H1 (cell line): ENCODE measurements around the gene DYNLL2. TPM values are rescaled to one million over a fixed set of nuclear protein-coding genes. Genes with fewer than 3 reads are reported as not detected.

Experiments
- CTCF ChIA-PET: fragments of 300-600 bp; sonication (Branson Sonifier 250); formaldehyde crosslinking; loops from one replicate; lab custom pipeline; 2021; ENCODE audit not compliant: partially characterized antibody; lab: Charles Lee
- POLR2A ChIA-PET: fragments of 300-600 bp; sonication (Branson Sonifier 250); formaldehyde crosslinking; loops from one replicate; lab custom pipeline; 2021; ENCODE audit warnings: inconsistent platforms; ENCODE audit not compliant: partially characterized antibody; lab: Charles Lee
- DNase-seq, 2 experiments: peaks; one replicate each; pipeline versions ENCODE4 v3.0.0 to v3.0.0-alpha.2; 2010 to 2022; ENCODE audit warnings: low spot score in 2 of 2, low read depth in 1 of 2, mixed read lengths in 1 of 2
- FAIRE-seq: peaks from 2 replicates; lab custom pipeline; 2011; peaks lifted over from hg19 to GRCh38; lab: Jason Lieb, UNC
- H2AFZ ChIP-seq: 2 replicates; pipeline ENCODE4 v1.8.1; 2012; ENCODE audit warnings: low read length, inconsistent platforms
- H2AK5ac ChIP-seq: 2 replicates; pipeline ENCODE4 v1.6.1; 2013; ENCODE audit warnings: low read depth, low read length
- H2BK120ac ChIP-seq: replicated peaks from 2 replicates; pipeline ENCODE3; 2013; ENCODE audit warnings: low read depth, low read length, inconsistent platforms
- H2BK12ac ChIP-seq: 2 replicates; pipeline ENCODE4 v1.6.1; 2013; ENCODE audit warnings: low read depth, low read length
- H2BK15ac ChIP-seq: 2 replicates; pipeline ENCODE4 v1.6.1; 2013; ENCODE audit warnings: low read length
- H2BK20ac ChIP-seq: 2 replicates; pipeline ENCODE4 v1.6.1; 2013; ENCODE audit warnings: low read length
- H2BK5ac ChIP-seq: 2 replicates; pipeline ENCODE4 v1.6.1; 2013; ENCODE audit warnings: low read depth, low read length
- H3K14ac ChIP-seq: 2 replicates; pipeline ENCODE4 v1.6.1; 2013; ENCODE audit warnings: inconsistent platforms; ENCODE audit not compliant: insufficient read length
- H3K18ac ChIP-seq: 2 replicates; pipeline ENCODE4 v1.6.1; 2013; ENCODE audit warnings: low read length; ENCODE audit errors: extremely low read depth
- H3K23ac ChIP-seq: 2 replicates; pipeline ENCODE4 v1.6.1; 2013; ENCODE audit warnings: inconsistent platforms; ENCODE audit not compliant: insufficient read length
- H3K23me2 ChIP-seq: 2 replicates; pipeline ENCODE4 v1.6.1; 2013; ENCODE audit warnings: low read depth, low read length
- H3K27ac ChIP-seq: 2 replicates; pipeline ENCODE4 v1.6.1; 2011; ENCODE audit warnings: low read depth, low read length, inconsistent platforms
- H3K27me3 ChIP-seq, 4 experiments: replicated peaks in 1 of 4; 1 replicate in 1 of 4; 2 replicates in 3 of 4; pipeline versions ENCODE4 v1.6.1 to v1.8.1; 2011 to 2013; ENCODE audit warnings: low read length in 3 of 4, mild to moderate bottlenecking in 3 of 4, inconsistent platforms in 2 of 4, mixed read lengths in 2 of 4, moderate library complexity in 1 of 4; ENCODE audit not compliant: control insufficient read depth in 3 of 4, insufficient read depth in 3 of 4; ENCODE audit errors: extremely low read depth in 1 of 4
- H3K36me3 ChIP-seq, 4 experiments: 2 replicates each; pipeline versions ENCODE4 v1.6.1 to v1.8.1; 2011 to 2013; ENCODE audit warnings: mild to moderate bottlenecking in 4 of 4, low read length in 3 of 4, moderate library complexity in 2 of 4, control low read depth in 1 of 4, inconsistent platforms in 1 of 4; ENCODE audit not compliant: insufficient read depth in 4 of 4, control insufficient read depth in 2 of 4
- H3K4ac ChIP-seq: replicated peaks from 2 replicates; pipeline ENCODE3; 2013; ENCODE audit warnings: low read length, low read depth, mixed read lengths, inconsistent platforms; ENCODE audit not compliant: insufficient read length
- H3K4me1 ChIP-seq, 4 experiments: replicated peaks in 1 of 4; 1 replicate in 1 of 4; 2 replicates in 3 of 4; pipeline versions ENCODE4 v1.6.1 to v1.8.1; 2011 to 2013; ENCODE audit warnings: low read length in 3 of 4, inconsistent platforms in 2 of 4, mixed read lengths in 1 of 4; ENCODE audit not compliant: insufficient read depth in 4 of 4, control insufficient read depth in 3 of 4
- H3K4me2 ChIP-seq, 2 experiments: 2 replicates each; pipeline versions ENCODE4 v1.6.1 to v1.8.1; 2011 to 2013; ENCODE audit warnings: low read depth in 2 of 2, low read length in 2 of 2, control low read depth in 1 of 2, inconsistent platforms in 1 of 2, mild to moderate bottlenecking in 1 of 2; ENCODE audit not compliant: insufficient read depth in 1 of 2
- H3K4me3 ChIP-seq, 4 experiments: fragments of 200-600, 300-600 bp in 1 of 4; sonication (generic), shearing (Covaris generic), sonication (Bioruptor Twin) in 1 of 4; 2 replicates each; pipeline versions ENCODE4 v1.5.1 to v1.8.1; 2011 to 2016; ENCODE audit warnings: low read length in 4 of 4, low read depth in 3 of 4, control low read depth in 2 of 4, inconsistent platforms in 2 of 4, mild to moderate bottlenecking in 2 of 4, mixed read lengths in 1 of 4, moderate library complexity in 1 of 4; ENCODE audit not compliant: insufficient read depth in 2 of 4; ENCODE audit errors: extremely low read depth in 1 of 4
- H3K56ac ChIP-seq: replicated peaks from 2 replicates; pipeline ENCODE3; 2013; ENCODE audit warnings: low read depth, mild to moderate bottlenecking, mixed read lengths, low read length, inconsistent platforms; ENCODE audit not compliant: insufficient read length
- H3K79me1 ChIP-seq: 2 replicates; pipeline ENCODE4 v1.6.1; 2013; ENCODE audit warnings: low read depth, low read length, control low read depth
- H3K79me2 ChIP-seq, 2 experiments: 2 replicates each; pipeline versions ENCODE4 v1.6.1 to v1.8.1; 2012 to 2013; ENCODE audit warnings: low read length in 2 of 2, mild to moderate bottlenecking in 2 of 2, inconsistent platforms in 1 of 2; ENCODE audit not compliant: insufficient read depth in 2 of 2, control insufficient read depth in 1 of 2
- H3K9ac ChIP-seq, 4 experiments: replicated peaks in 1 of 4; 1 replicate in 1 of 4; 2 replicates in 3 of 4; pipeline versions ENCODE4 v1.6.1 to v1.8.1; 2011 to 2013; ENCODE audit warnings: low read depth in 3 of 4, low read length in 3 of 4, control low read depth in 2 of 4, mild to moderate bottlenecking in 2 of 4, moderate library complexity in 2 of 4, inconsistent platforms in 1 of 4; ENCODE audit errors: extremely low read depth in 1 of 4
- H3K9me3 ChIP-seq, 2 experiments: 2 replicates each; pipeline versions ENCODE4 v1.6.1 to v1.8.1; 2012 to 2013; ENCODE audit warnings: mild to moderate bottlenecking in 2 of 2, moderate library complexity in 2 of 2, control low read depth in 1 of 2, inconsistent platforms in 1 of 2, low read depth in 1 of 2, low read length in 1 of 2, mixed read lengths in 1 of 2; ENCODE audit not compliant: insufficient read depth in 2 of 2
- H4K20me1 ChIP-seq, 2 experiments: replicated peaks in 1 of 2; 2 replicates each; pipeline versions ENCODE3 to v1.8.1; 2011 to 2013; ENCODE audit warnings: inconsistent platforms in 2 of 2, low read length in 2 of 2, mild to moderate bottlenecking in 1 of 2; ENCODE audit not compliant: insufficient read depth in 2 of 2, control insufficient read depth in 1 of 2
- H4K5ac ChIP-seq: 2 replicates; pipeline ENCODE4 v1.6.1; 2013; ENCODE audit warnings: low read length, low read depth, mixed read lengths, inconsistent platforms; ENCODE audit not compliant: insufficient read length
- H4K8ac ChIP-seq: 2 replicates; pipeline ENCODE4 v1.8.0; 2013; ENCODE audit warnings: mild to moderate bottlenecking, moderate library complexity, low read length, inconsistent platforms; ENCODE audit not compliant: insufficient read depth; ENCODE audit errors: extremely low read depth
- H4K91ac ChIP-seq: replicated peaks from 2 replicates; pipeline ENCODE3; 2013; ENCODE audit warnings: low read length, mixed read lengths, inconsistent platforms; ENCODE audit not compliant: insufficient read length
- CHD1 ChIP-seq: IDR thresholded peaks from 2 replicates; pipeline ENCODE4 v1.6.1; 2012; ENCODE audit warnings: low read depth, low read length, improper control_type of control experiment
- CTBP2 ChIP-seq: IDR thresholded peaks from 2 replicates; pipeline ENCODE4 v1.7.0; 2011; ENCODE audit warnings: borderline replicate concordance, mild to moderate bottlenecking, moderate library complexity, mixed read lengths, low read length; ENCODE audit not compliant: insufficient read depth, insufficient read length
- EZH2 ChIP-seq: fragments of 200-600 bp; sonication (generic); IDR thresholded peaks from 2 replicates; pipeline ENCODE4 v1.7.1; 2012; ENCODE audit warnings: low read depth, mild to moderate bottlenecking, moderate library complexity, low read length, inconsistent platforms; ENCODE audit not compliant: severe bottlenecking
- GABPA ChIP-seq: IDR thresholded peaks from 2 replicates; pipeline ENCODE4 v1.6.1; 2011; ENCODE audit warnings: mild to moderate bottlenecking, low read length, moderate library complexity, borderline replicate concordance; ENCODE audit not compliant: insufficient read depth
- GTF2F1 ChIP-seq: IDR thresholded peaks from 2 replicates; pipeline ENCODE4 v1.6.1; 2012; ENCODE audit warnings: low read depth, low read length, improper control_type of control experiment, borderline replicate concordance
- JUN ChIP-seq: IDR thresholded peaks from 2 replicates; pipeline ENCODE4 v1.6.1; 2011; ENCODE audit warnings: low read depth, mild to moderate bottlenecking, improper control_type of control experiment, low read length
- KDM1A ChIP-seq: fragments of 200-600, 300-600 bp; sonication (generic); IDR thresholded peaks from 2 replicates; pipeline ENCODE4 v1.7.1; 2016; ENCODE audit warnings: mild to moderate bottlenecking, low read length, borderline replicate concordance
- MAFK ChIP-seq: IDR thresholded peaks from 2 replicates; pipeline ENCODE4 v1.6.1; 2012; ENCODE audit warnings: low read depth, mild to moderate bottlenecking, improper control_type of control experiment, low read length
- NRF1 ChIP-seq: IDR thresholded peaks from 2 replicates; pipeline ENCODE4 v1.6.1; 2011; ENCODE audit warnings: mild to moderate bottlenecking, low read depth, low read length, improper control_type of control experiment
- RBBP5 ChIP-seq: IDR thresholded peaks from 2 replicates; pipeline ENCODE4 v1.7.1; 2012; ENCODE audit warnings: low read depth, mild to moderate bottlenecking, inconsistent platforms, low read length, moderate library complexity, borderline replicate concordance
- RFX5 ChIP-seq: IDR thresholded peaks from 2 replicates; pipeline ENCODE4 v1.6.1; 2011; ENCODE audit warnings: low read depth, low read length, improper control_type of control experiment, borderline replicate concordance
- SIN3A ChIP-seq, 2 experiments: IDR thresholded peaks in 1 of 2; conservative IDR thresholded peaks in 1 of 2; 2 replicates each; pipeline ENCODE4 v1.6.1; 2011 to 2012; ENCODE audit warnings: low read length in 2 of 2, improper control_type of control experiment in 1 of 2, low read depth in 1 of 2, mild to moderate bottlenecking in 1 of 2
- SP4 ChIP-seq: IDR thresholded peaks from 2 replicates; pipeline ENCODE4 v1.6.1; 2012; ENCODE audit warnings: low read length, inconsistent platforms
- TBP ChIP-seq: IDR thresholded peaks from 2 replicates; pipeline ENCODE4 v1.6.1; 2011; ENCODE audit warnings: low read depth, low read length, improper control_type of control experiment
- TCF12 ChIP-seq: IDR thresholded peaks from 2 replicates; pipeline ENCODE4 v1.6.1; 2011; ENCODE audit warnings: low read depth, mild to moderate bottlenecking, low read length
- WGBS, 2 experiments: shearing (Covaris generic) in 1 of 2; methylation state at CpG; one replicate each; pipeline versions ENCODE4 v1.1.6 to v1.1.7; 2013 to 2015; ENCODE audit warnings: low lambda C conversion rate in 2 of 2, mixed read lengths in 2 of 2, inconsistent platforms in 1 of 2, low coverage in 1 of 2, missing lambda C conversion rate in 1 of 2; ENCODE audit not compliant: insufficient replicate concordance in 2 of 2, insufficient coverage in 1 of 2, insufficient read length in 1 of 2; ENCODE audit errors: extremely low coverage in 1 of 2, missing lambda C conversion rate in 1 of 2; 5-methylcytosine and 5-hydroxymethylcytosine counted together
- polyA plus RNA-seq, 7 experiments: library from polyadenylated mRNA; depleted of rRNA in 3 of 7; stranded (reverse) in 5 of 7; unstranded in 2 of 7; fragments of >200 nt in 5 of 7; fragments of 200-250 nt in 2 of 7; gene quantifications; 1 replicate in 5 of 7; 2 replicates in 1 of 7; 4 replicates in 1 of 7; pipeline versions ENCODE4 v1.2.1 to v1.2.3, GENCODE V29; 2011 to 2013; ENCODE audit warnings: missing spikeins in 2 of 7, mixed read lengths in 2 of 7
- total RNA-seq: library from RNA; stranded (reverse); fragmentation: NEBNext Ultra II Directional; extraction: Animal tissue kit (Norgen Biotek cat#: 25700); gene quantifications from 2 replicates; pipeline ENCODE4 v1.2.1, GENCODE V29; 2021

The DYNLL2 gene
- total and polyA plus RNA-seq, 2 of the 8 experiments (the other 6 are each of a cell fraction or from before 2014, with no cell fraction given): 19.8 to 52.7 TPM

- H3K4me2 ChIP-seq: no peak overlapping the region
- H3K27ac ChIP-seq: no peak overlapping the region
- no peak overlapping the region for H2BK15ac ChIP-seq
- no peak overlapping the region for H2BK12ac ChIP-seq
- no peak overlapping the region for H3K4me3 ChIP-seq
- FAIRE-seq: no peak
- H3K27me3 ChIP-seq: no peaks in the 10 kb centered on the region
- H3K4me1 ChIP-seq: no peaks in the 10 kb centered on the region
- H4K5ac ChIP-seq: no peak overlapping the region
- H4K8ac ChIP-seq: peak overlapping the region; percentile 41; the same call in 1 of the 2 replicates
- H3K14ac ChIP-seq: no peak overlapping the region
- H3K56ac ChIP-seq: no peak overlapping the region
- ChIA-PET CTCF (interaction anchor here (0.7 kb wide), 1 partner anchor 9 kb away, joined by 3 read pairs; no protein-coding TSS in a partner anchor), POLR2A (interaction anchor here (2.1 kb wide), 1 partner anchor 17 kb away, joined by 6 read pairs; the partner anchor contains the start of gene DYNLL2)
- no peak overlapping the region for H3K9ac ChIP-seq
- no peaks in the 10 kb centered on the region for H3K36me3 ChIP-seq
- no peaks in the 10 kb centered on the region; the same call in 1 of the 2 replicates for H3K79me1 ChIP-seq
- H2BK5ac ChIP-seq: no peak overlapping the region
- H3K23me2 ChIP-seq: no peaks in the 10 kb centered on the region
- TF ChIP-seq EZH2 (no peak), GABPA (no peak), KDM1A (no peak), MAFK (no peak), JUN (no peak), SIN3A (conservative IDR thresholded peaks at IDR 0.05 in 1 of 2, IDR thresholded peaks at IDR 0.05 in 1 of 2; ENCODE audit: low read depth in 1 of 2, low read length in 2 of 2) (no peak), RFX5 (no peak), CHD1 (no peak), TCF12 (no peak), NRF1 (no peak), RBBP5 (no peak), TBP (no peak), CTBP2 (no peak), GTF2F1 (no peak), SP4 (no peak)
- H3K9me3 ChIP-seq: no peaks in the 10 kb centered on the region
- no peak overlapping the region for H3K23ac ChIP-seq
- no peak overlapping the region for H2AFZ ChIP-seq
- no peak overlapping the region for H2AK5ac ChIP-seq
- DNase-seq: no peak
- H2BK120ac ChIP-seq: no peak overlapping the region
- 69% methylated on average over 4 of the region's 4 CpGs; no CpG with 5 or more reads in 1 of the 2 experiments for WGBS, 2 experiments
- no peak overlapping the region for H2BK20ac ChIP-seq
- H4K91ac ChIP-seq: no peak overlapping the region
- no peaks in the 10 kb centered on the region for H3K79me2 ChIP-seq
- H4K20me1 ChIP-seq: no peaks in the 10 kb centered on the region
- H3K18ac ChIP-seq: no peak overlapping the region
- H3K4ac ChIP-seq: no peak overlapping the region
These were observed 16.8 kb upstream of the DYNLL2 start for GRCh38 chr17:58066401-58066800.
